HepG2 (cell line): ENCODE results near the gene AXDND1.

Experiments used
- HNF4A ChIP-seq: sonication (generic); formaldehyde crosslinking; IDR thresholded peaks from 2 replicates; pipeline ENCODE4 v1.4.0; 2020; ENCODE audit warnings: missing genetic modification reagents
- HNRNPLL ChIP-seq: fragments of 200-400 bp; formaldehyde crosslinking; IDR thresholded peaks from 2 replicates; pipeline ENCODE4 v1.6.1; 2017; ENCODE audit warnings: mild to moderate bottlenecking, low read depth, low read length; ENCODE audit not compliant: poor library complexity, severe bottlenecking
- KLF9 ChIP-seq: IDR thresholded peaks from 2 replicates; pipeline ENCODE4 v1.6.1; 2016; ENCODE audit warnings: low read depth
- POLR2AphosphoS5 ChIP-seq: IDR thresholded peaks from 2 replicates; pipeline ENCODE4 v1.6.1; 2012; ENCODE audit warnings: low read depth, low read length
- RAD21 ChIP-seq: fragments of 450-650 bp; formaldehyde crosslinking; IDR thresholded peaks from 2 replicates; pipeline ENCODE4 v1.5.0; 2020; ENCODE audit warnings: mild to moderate bottlenecking
- RFX5 ChIP-seq: IDR thresholded peaks from 2 replicates; pipeline ENCODE4 v1.6.1; 2011; ENCODE audit warnings: low read depth, low read length, improper control_type of control experiment
- STAT6 ChIP-seq: sonication (generic); formaldehyde crosslinking; IDR thresholded peaks from 2 replicates; pipeline ENCODE4 v1.4.0; 2020; ENCODE audit warnings: missing genetic modification reagents, mild to moderate bottlenecking, borderline replicate concordance
- XBP1 ChIP-seq: sonication (generic); formaldehyde crosslinking; IDR thresholded peaks from 2 replicates; pipeline ENCODE4 v1.5.0; 2020; ENCODE audit warnings: missing genetic modification reagents
- ZBTB21 ChIP-seq: sonication (generic); formaldehyde crosslinking; IDR thresholded peaks from 2 replicates; pipeline ENCODE4 v1.4.0; 2020; ENCODE audit warnings: missing genetic modification reagents
- ZBTB8A ChIP-seq: sonication (generic); formaldehyde crosslinking; IDR thresholded peaks from 2 replicates; pipeline ENCODE4 v1.4.0; 2020; ENCODE audit warnings: mild to moderate bottlenecking, low read depth, missing genetic modification reagents, borderline replicate concordance
- ZNF343 ChIP-seq: sonication (generic); formaldehyde crosslinking; IDR thresholded peaks from 2 replicates; pipeline ENCODE4 v1.4.0; 2020; ENCODE audit warnings: mild to moderate bottlenecking, missing genetic modification reagents
- ZNF451 ChIP-seq: sonication (generic); formaldehyde crosslinking; IDR thresholded peaks from 2 replicates; pipeline ENCODE4 v1.5.0; 2020; ENCODE audit warnings: mild to moderate bottlenecking, missing genetic modification reagents

GRCh38 chr1:179478370-179478769 is 112.6 kb downstream of the AXDND1 start:
- TF ChIP-seq KLF9 (CRISPR knock-in tag) (no peak), HNRNPLL (no peak), ZNF451 (CRISPR knock-in tag) (no peak), RFX5 (no peak), POLR2AphosphoS5 (no peak), ZNF343 (no peak), STAT6 (CRISPR knock-in tag) (no peak), RAD21 (CRISPR knock-in tag) (no peak), HNF4A (CRISPR knock-in tag) (no peak), XBP1 (no peak), ZBTB21 (no peak), ZBTB8A (CRISPR knock-in tag) (no peak)
